CD4-positive, alpha-beta T cell treated with Interleukin-12 subunit alpha and Interleukin-12 subunit beta, for 1 hour (primary cell): ENCODE results near the gene DDX49.
"Not testable (repeated sequence)": the region's sequence is repeated elsewhere in the genome, so short reads cannot be mapped to it uniquely, and the experiment has no call there.

Source experiments
- DNase-seq: peaks from one replicate; pipeline ENCODE4 v3.0.0-alpha.2; 2020

The DDX49 gene

GRCh38 chr19:18895824-18896341 is 23.6 kb upstream of the DDX49 start, which contains the start of gene CERS1:
Gene CERS1, minus strand, starts transcription at chr19:18896158. Its CDS starts 86 bp downstream, at chr19:18896072.
- no peak for DNase-seq

- no peak for DNase-seq
Observed at GRCh38 chr19:18896421-18896841, 23.1 kb upstream of the DDX49 start.

- DNase-seq: no peak
Observed at GRCh38 chr19:18897094-18898029, 22.2 kb upstream of the DDX49 start.

GRCh38 chr19:18898081-18898606 is 21.4 kb upstream of the DDX49 start:
- no peak for DNase-seq

GRCh38 chr19:18898607-18899408 is 20.7 kb upstream of the DDX49 start:
- no peak for DNase-seq

GRCh38 chr19:18899624-18900560 is 19.6 kb upstream of the DDX49 start:
- DNase-seq: no peak

- DNase-seq: no peak
Observed at GRCh38 chr19:18900700-18901481, 18.6 kb upstream of the DDX49 start.

GRCh38 chr19:18901491-18901890 is 18.0 kb upstream of the DDX49 start:
- DNase-seq: no peak

GRCh38 chr19:18902519-18902918 is 17.0 kb upstream of the DDX49 start:
- DNase-seq: not testable (repeated sequence)

- DNase-seq: no peak
Observed at GRCh38 chr19:18903156-18904037, 16.1 kb upstream of the DDX49 start.

- DNase-seq: no peak
Observed at GRCh38 chr19:18904334-18905057, 15.0 kb upstream of the DDX49 start.

- no peak for DNase-seq
Observed at GRCh38 chr19:18905058-18905456, 14.5 kb upstream of the DDX49 start.

GRCh38 chr19:18905513-18906236 is 13.8 kb upstream of the DDX49 start:
- no peak for DNase-seq

GRCh38 chr19:18906605-18907519 is 12.7 kb upstream of the DDX49 start:
- no peak for DNase-seq

GRCh38 chr19:18908917-18909619 is 10.4 kb upstream of the DDX49 start:
- no peak for DNase-seq

GRCh38 chr19:18910010-18910409 is 9.5 kb upstream of the DDX49 start:
- DNase-seq: no peak
